HG03064 (cell line): Measurements from ENCODE around the gene FSTL3.
"Not testable (repeated sequence)": the region's sequence is repeated elsewhere in the genome, so short reads cannot be mapped to it uniquely, and the experiment has no call there.

Source experiments
- ATAC-seq: cut with Tn5 transposase; IDR thresholded peaks from one replicate; pipeline ENCODE4 v1.9.1; 2021; ENCODE audit warnings: low read depth; ENCODE audit not compliant: unreplicated experiment

FSTL3 gene

DNA sequence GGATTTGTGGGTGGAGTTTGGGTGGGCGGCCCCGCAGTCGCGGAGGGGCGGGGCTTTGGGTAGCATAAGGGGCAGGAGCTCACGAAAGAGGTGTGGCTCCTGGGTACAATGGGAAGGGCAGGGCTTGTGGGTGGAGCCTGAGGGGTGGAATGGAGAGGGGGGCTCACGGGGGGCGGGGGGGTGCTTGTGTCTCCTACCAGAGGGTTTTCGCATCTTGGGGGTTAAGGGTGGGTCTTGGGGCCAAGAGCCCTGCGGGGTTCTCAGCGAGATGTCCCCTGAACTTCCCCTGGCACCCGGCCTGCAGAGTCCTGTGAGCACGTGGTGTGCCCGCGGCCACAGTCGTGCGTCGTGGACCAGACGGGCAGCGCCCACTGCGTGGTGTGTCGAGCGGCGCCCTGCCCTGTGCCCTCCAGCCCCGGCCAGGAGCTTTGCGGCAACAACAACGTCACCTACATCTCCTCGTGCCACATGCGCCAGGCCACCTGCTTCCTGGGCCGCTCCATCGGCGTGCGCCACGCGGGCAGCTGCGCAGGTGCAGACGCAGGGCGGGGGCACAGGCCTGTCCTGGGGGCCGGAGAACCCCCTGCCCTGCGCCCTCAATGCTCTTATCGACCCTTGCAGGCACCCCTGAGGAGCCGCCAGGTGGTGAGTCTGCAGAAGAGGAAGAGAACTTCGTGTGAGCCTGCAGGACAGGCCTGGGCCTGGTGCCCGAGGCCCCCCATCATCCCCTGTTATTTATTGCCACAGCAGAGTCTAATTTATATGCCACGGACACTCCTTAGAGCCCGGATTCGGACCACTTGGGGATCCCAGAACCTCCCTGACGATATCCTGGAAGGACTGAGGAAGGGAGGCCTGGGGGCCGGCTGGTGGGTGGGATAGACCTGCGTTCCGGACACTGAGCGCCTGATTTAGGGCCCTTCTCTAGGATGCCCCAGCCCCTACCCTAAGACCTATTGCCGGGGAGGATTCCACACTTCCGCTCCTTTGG, 5.1 kb downstream of the FSTL3 start:
- no peak for ATAC-seq

DNA sequence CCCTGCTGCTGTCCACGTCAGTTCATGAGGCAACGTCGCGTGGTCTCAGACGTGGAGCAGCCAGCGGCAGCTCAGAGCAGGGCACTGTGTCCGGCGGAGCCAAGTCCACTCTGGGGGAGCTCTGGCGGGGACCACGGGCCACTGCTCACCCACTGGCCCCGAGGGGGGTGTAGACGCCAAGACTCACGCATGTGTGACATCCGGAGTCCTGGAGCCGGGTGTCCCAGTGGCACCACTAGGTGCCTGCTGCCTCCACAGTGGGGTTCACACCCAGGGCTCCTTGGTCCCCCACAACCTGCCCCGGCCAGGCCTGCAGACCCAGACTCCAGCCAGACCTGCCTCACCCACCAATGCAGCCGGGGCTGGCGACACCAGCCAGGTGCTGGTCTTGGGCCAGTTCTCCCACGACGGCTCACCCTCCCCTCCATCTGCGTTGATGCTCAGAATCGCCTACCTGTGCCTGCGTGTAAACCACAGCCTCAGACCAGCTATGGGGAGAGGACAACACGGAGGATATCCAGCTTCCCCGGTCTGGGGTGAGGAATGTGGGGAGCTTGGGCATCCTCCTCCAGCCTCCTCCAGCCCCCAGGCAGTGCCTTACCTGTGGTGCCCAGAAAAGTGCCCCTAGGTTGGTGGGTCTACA, 6.6 kb downstream of the FSTL3 start:
- no peak for ATAC-seq

DNA sequence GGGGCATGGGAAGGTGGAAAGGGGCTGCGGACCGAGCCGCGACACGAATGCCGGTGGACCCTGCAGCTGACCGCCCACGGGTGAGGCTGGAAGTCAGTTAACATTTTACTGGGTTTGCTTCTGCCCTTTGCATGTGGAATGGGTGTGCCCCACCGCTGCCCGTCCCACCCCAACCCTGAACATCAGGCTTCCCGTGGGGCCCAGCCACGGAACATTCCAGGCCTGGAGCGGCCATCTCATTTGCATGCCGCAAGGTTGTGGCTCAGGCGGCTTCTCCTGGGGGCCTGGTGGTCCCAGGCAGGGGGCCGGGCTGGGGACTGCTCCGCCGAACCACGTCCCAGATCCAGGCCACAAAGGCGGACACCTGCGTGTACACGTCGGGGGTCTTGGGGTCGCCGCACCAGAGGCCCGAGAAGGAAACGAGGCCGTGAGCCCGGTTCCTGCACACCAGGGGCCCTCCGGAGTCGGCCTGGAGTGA, 9.3 kb downstream of the FSTL3 start:
- ATAC-seq, result no peak

DNA sequence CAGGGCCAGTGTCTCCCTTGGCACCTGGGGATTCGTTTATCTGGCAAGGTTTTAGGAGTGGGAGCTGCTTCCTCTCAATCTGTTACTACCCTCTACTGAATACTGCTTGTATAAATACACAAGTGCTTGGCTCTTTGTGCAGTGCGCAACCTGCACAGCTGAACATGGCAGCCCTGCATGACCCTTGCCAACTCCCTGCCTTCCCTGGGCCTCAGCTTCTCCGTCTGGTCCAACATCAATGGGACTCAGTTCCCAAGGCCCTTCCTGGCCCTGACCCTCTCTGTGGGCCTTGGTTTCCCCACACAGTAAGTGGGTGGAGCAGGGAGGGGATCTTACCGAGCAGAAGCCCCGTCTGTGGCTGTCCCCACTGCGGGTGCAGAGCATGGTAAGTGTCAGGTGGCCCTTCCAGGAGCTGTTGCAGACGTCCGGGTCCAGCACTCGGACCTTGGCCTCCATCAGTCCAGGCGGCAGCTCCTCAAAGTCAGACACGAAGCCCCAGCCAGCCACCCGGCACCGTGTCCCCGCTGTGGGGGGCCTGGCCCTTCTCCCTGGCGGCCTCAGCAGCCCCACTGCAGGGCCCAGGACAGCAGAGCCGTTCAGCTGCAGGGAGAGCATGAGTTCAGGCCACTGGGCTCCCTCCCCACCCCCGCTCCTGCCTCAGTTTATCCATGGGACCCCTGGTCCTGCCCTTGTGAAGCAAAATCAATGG, 10.6 kb downstream of the FSTL3 start:
- no peak for ATAC-seq

DNA sequence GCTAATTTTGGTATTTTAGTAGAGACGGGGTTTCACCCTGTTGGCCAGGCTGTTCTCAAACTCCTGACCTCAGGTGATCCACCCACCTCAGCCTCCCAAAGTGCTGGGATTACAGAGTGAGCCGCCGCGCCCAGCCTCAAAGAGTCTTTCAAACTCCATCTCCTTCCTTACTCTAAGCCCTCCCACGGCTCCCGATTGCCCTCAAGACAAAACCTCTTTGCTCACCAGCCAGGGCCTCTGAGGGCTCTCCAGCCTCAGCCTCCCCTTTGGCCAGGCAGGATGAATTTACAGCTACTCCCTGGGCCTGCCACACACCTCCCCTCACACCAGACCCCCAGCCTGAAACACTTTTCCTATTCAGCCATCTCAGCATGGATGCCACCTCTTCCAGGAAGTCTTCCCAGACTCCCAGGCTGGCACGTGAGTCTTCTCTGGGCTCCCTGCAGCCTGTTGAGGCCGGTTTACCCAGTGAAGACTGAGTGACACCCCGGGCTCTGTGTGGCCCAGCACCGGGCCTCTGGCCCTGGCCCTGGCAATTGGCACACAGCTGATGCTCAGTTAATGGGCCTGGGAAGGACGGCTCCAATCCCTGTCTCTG, 11.5 kb downstream of the FSTL3 start:
- ATAC-seq, result no peak

DNA sequence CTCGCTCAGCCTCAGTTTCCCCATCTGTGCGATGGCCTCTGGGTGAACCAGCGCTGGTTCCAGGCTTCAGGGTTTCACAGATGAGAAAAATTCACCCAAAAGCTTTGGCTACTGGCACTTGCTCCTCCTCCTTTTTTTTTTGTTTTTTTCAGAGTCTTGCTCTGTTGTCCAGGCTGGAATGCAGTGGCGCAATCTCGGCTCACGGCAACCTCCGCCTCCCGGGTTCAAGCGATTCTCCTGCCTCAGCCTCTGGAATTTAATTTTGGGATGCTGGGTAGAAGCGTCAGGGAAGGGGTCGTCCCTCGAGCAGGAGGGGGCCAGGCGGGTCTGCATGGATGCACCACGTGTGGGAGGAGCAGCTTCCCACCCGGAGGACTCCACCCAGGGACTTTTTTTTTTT, 12.0 kb downstream of the FSTL3 start:
- ATAC-seq, result no peak

DNA sequence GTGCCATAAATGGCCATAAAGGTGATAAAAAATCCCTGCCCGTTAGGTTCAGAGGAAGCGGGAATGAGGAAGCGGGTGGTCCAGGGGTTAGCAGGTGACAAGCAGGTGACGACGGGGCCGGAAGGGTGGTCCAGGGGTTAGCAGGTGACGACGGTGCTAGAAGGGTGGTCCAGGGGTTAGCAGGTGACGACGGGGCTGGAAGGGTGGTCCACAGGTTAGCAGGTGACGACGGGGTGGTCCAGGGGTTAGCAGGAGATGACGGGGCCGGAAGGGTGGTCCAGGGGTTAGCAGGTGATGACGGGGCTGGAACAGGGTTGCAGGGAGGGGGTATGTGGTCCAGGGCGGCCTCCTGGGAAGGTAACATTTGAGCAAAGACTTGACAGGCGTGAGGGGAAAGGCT, 12.8 kb downstream of the FSTL3 start:
- no peak for ATAC-seq

DNA sequence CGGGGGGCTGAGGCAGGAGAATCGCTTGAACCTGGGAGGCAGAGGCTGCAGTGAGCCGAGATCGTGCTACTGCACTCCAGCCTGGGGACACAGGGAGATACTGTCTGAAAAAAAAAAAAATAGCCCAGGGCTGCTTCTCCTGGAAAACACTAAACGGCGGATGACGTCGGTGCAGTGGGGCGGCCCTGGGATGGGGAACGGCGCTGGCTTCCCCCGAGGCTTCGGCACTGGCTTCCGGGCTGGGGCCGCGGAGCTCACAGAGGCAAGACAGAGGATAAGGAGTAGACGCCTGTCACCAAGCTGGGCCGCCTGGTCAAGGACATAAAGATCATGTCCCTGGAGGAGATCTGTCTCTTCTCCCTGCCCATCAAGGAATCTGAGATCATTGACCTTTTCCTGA, 14.0 kb downstream of the FSTL3 start:
- ATAC-seq, result no peak

DNA sequence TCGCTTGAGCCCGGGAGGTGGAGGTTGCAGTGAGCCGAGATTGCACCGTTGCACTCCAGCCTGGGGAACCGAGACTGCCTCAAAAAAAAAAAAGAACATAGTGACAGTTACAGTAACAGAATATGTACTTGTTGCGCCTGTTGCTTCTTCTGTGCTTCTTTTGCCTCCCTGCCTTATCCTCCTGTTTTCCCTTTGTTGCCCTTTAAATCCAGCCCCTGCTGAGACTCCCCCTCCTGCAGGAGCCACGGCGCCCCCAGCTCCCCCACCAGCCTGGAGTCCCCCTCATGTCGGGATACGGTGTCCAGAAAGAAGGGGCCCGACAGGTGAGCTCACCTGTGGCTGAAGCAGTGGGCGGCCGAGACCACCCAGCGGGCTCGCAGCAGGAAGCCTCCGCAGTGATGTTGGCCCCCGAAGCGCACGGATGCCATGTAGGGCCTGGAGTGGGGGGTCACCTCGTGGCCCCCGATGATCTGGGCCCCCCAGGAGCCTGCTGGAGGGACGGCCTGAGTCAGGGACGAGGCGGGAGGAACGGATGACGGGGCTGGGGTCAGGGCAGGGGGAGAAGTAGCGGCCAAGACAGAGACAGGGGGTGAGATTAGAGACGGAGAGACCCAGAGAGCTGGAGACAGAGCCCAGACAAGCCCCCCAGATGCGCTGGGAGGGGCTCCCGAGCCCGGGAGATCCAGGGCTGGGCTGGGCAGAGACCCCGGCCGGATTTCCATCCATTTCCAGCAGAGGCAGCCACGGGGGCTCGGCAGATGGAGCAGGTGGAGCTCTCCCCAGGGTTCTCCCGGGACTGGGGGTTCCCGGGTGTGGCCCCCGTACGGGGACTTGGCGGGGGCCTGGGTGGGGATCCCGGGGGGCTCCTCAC, 18.5 kb downstream of the FSTL3 start:
- no peak for ATAC-seq

DNA sequence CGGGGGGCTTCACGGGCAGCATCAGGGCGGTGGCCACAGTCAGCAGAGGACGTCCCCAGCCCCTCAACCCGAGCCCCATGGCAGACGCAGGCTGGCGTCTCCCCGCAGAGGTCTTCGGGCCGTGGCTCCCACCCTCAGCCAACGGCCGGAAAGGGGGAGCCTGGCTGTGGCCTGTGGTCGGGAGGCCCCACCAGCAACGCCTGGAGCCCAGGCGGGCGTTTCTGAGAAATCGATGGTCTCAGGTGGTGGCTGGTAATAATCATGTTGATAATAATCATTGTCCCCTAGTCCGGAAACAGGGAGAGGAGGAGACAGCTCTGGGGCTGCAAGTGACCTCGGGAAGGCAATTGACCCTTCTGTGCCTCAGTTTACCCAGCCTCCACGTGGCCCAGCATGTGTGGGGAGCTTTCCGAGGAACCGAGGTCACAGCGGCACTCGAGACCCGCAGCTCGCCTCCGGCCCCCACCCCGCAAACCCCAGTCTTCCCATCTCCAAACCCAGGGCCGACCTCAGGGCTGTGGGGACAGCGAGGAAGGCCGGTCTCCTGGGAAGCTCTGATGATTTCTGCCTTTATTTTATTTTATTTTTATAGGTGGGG, 19.3 kb downstream of the FSTL3 start, which contains the start of gene PRSS57:
PRSS57 (minus strand) TSS at position 101 of the 598 bp plus-strand sequence; CDS start at position 79, 22 bp downstream.
- no peak for ATAC-seq

DNA sequence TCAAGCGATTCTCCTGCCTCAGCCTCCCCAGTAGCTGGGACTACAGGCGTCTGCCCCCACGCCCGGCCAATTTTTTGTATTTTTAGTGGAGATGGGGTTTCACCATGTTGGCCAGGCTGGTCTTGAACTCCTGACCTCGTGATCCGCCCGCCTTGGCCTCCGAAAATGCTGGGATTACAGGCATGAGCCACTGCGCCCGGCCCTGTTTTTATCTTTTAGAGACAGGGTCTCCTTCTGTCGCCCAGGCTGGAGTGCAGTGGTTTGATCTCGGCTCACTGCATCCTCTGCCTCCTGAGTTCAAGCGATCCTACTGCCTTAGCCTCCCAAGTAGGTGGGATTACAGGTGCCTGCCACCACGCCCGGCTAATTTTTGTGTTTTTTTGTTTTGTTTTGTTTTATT, 22.3 kb downstream of the FSTL3 start:
- ATAC-seq, result not testable (repeated sequence)

DNA sequence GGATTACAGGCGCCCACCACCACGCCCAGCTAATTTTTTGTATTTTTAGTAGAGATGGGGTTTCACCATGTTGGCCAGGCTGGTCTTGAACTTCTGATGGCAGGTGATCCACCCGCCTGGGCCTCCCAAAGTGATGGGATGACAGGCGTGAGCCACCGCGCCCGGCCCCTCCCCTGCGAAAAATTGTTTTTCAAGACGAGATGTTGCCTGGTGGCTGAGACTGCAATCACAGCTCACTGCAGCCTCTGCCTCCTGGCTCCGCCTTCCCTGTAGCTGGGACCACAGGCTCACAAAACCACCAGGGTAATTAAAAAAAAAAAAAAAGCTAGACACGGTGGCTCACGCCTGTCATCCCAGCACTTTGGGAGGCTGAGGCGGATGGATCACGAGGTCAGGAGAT, 23.7 kb downstream of the FSTL3 start:
- ATAC-seq, result not testable (repeated sequence)

DNA sequence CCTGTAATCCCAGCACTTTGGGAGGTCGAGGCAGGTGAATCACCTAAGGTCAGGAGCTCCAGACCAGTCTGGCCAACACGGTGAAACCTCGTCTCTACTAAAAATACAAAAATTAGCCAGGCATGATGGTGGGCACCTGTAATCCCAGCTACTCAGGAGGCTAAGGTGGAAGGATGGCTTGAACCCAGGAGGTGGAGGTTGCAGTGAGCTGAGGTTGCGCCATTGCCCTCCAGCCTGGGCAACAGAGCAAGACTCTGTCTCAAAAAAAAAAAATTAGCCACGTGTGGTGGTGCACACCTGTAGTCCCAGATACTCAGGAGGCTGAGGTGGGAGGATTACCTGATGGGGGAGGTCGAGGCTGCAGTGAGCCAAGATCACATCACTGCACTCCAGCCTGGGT, 26.7 kb downstream of the FSTL3 start:
- not testable (repeated sequence) for ATAC-seq

DNA sequence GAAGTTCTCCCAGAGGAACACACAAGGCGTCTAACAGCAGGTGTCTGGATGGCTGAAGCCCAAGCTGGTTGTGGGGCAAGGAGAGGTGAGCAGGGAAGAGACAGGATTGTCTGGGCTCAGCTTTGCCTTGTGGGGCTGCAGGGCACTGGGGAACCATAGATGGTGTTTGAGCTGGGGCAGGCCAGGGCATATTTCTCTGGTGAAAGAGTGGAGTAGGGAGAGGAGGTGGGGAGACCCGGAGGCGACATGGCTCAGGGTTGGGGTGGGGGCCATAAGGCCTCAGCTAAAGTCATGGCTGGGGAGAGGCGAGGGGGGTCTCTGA, 27.1 kb downstream of the FSTL3 start:
- ATAC-seq, result no peak

DNA sequence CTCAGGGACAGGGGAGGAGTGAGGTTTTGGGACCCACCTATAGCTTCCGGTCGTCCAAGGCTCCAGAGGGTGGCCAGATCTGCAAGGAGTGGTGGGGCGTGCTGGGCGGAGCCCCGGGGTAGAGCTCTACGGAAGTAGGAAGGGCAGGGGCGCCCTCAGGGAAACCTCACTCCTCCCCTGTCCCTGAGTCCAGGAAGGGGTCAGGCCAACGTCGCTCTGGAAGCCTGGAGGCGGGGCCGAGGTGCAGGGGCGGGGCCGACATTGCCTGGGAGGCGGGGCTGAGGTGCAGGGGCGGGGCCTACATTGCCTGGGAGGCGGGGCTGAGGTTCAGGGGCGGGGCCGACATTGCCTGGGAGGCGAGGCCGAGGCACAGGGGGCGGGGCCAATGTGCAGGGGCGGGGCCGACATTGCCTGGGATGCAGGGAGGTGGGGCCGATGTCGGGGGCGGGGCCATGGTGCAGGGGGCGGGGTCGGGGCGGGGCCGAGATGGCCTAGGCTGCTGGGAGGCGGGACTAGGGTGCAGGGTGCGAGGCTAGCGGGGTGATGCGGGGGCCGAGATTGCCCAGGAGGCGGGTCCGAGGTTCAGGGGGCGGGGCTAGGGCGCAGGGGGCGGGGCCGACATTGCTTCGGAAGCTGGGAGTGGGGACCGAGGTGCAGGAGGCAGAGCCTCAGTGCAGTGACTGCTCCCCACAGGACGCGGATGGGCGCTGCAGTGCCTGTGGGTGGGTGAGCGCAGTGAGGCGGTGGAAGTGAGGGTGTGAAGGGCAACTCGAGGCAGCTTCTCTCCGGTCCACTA, 27.7 kb downstream of the FSTL3 start:
- no peak for ATAC-seq

DNA sequence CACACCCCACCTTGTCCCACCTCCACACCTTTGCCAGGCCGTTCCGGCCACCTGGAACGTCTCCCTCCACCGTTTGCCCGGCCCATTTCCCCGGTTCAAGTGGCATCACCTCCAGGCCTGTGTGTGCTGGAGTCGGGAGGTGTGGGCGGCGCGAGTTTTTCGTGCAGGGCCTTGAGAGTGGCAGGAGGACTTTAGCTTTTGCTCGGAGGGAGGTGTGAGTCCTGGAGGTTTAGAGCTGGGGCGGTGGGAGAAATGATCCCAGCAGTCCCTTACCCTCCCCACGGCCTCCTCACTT, 28.2 kb downstream of the FSTL3 start:
- ATAC-seq, result no peak

DNA sequence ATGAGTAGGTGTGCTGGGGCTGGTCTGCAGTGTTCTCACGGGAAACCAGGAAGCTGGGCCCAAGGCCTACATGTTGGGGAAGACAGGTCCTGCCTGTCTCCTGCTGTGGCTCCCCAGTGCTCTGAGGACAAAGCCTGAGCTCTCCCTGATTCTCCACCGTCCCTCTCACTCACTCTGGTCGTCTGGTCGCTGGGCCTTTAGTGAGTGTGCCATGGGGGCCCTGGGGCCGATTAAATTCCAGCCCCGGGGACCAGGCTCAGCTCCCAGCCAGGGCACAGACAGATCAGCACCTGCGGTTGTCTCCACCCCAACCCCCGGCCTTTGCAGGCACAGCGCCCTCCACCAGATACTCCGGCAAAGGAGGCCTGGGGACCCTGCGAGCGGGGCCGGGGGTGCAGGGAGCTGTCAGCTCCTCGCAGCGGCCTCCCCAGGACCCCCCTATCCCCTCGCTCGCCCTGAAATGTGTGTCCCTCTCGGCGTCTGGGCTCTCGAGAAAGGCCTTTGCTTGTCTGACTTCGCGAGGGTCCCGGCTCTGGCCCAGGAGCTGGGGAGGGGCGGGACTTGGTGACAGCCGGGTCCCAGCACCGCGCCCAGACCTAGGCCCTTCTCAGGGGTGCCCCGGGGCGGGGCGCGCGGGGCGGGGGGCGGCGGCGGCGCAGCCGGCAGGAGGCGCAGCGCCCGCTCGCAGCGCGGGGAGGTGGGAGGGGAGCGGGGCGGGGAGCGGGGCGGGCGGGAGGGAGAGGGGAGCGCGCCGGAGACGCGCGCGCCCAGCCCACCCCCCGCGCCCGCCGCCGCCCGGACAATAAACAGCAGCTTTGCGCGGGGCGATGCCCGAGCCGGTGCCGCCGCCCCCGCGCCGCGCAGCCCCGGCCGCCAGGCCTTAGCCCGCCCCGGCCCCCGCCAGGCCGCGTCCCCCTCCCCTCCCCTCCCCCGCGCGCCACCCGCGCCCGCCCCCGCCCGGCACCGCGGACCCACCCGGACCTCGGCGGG, 32.3 kb downstream of the FSTL3 start, which contains the start of gene PALM:
PALM (plus strand) TSS at position 782 of the 990 bp plus-strand sequence. CDS start 212 bp downstream, outside the sequence.
- no peak for ATAC-seq
